NCI-H2227 (cell line): ENCODE results near the gene PRPH2.
A peak's percentile ranks its signal among the peaks of the same experiment; 100 is the strongest.

ENCODE experiments used
- DNase-seq: peaks from one replicate; lab custom pipeline; 2025; ENCODE audit not compliant: unreplicated experiment; lab: John Stamatoyannopoulos, UW

Gene PRPH2

GRCh38 chr6:42722497-42722896, at the start of gene PRPH2:
Gene PRPH2, minus strand, starts transcription at chr6:42722597. Its CDS starts 263 bp downstream, at chr6:42722334.
- DNase-seq, result no peak

GRCh38 chr6:42771741-42772100, 49.3 kb upstream of the PRPH2 start:
- DNase-seq, result no peak

- DNase-seq, result no peak
Observed at GRCh38 chr6:42769836-42770235, 47.4 kb upstream of the PRPH2 start.

GRCh38 chr6:42769051-42769450, 46.7 kb upstream of the PRPH2 start:
- DNase-seq, result no peak

- DNase-seq, result no peak
Observed at GRCh38 chr6:42766163-42766670, 43.8 kb upstream of the PRPH2 start.

- DNase-seq, result peak; percentile 47
Observed at GRCh38 chr6:42764911-42765648, 42.7 kb upstream of the PRPH2 start.

GRCh38 chr6:42762950-42763349, 40.6 kb upstream of the PRPH2 start:
- no peak for DNase-seq

GRCh38 chr6:42762426-42762859, 40.0 kb upstream of the PRPH2 start:
- no peak for DNase-seq

GRCh38 chr6:42761287-42762067, 39.1 kb upstream of the PRPH2 start:
- no peak for DNase-seq

GRCh38 chr6:42758756-42759430, 36.5 kb upstream of the PRPH2 start:
- no peak for DNase-seq

- peak; percentile 21 for DNase-seq
Observed at GRCh38 chr6:42756722-42757121, 34.3 kb upstream of the PRPH2 start.

- DNase-seq, result no peak
Observed at GRCh38 chr6:42754759-42755158, 32.4 kb upstream of the PRPH2 start.

GRCh38 chr6:42751055-42751454, 28.7 kb upstream of the PRPH2 start:
- no peak for DNase-seq

- DNase-seq, result no peak
Observed at GRCh38 chr6:42748203-42748898, 26.0 kb upstream of the PRPH2 start.

GRCh38 chr6:42746463-42747391, 24.3 kb upstream of the PRPH2 start:
- peak; percentile 93 for DNase-seq

GRCh38 chr6:42745640-42746462, 23.5 kb upstream of the PRPH2 start, which contains the start of gene TBCC:
Gene TBCC, minus strand, starts transcription at chr6:42746103. Its CDS starts 30 bp downstream, at chr6:42746073.
- DNase-seq, result peak; percentile 94

GRCh38 chr6:42745083-42745639, 22.8 kb upstream of the PRPH2 start:
- peak; percentile 27 for DNase-seq

- peak; percentile 14 for DNase-seq
Observed at GRCh38 chr6:42744351-42744893, 22.0 kb upstream of the PRPH2 start.
